ENCODE results near the gene ANKRD24.
A peak's percentile ranks its signal among the peaks of the same experiment; 100 is the strongest.
"Not testable (repeated sequence)": the region's sequence is repeated elsewhere in the genome, so short reads cannot be mapped to it uniquely, and the experiment has no call there.

ANKRD24 gene

DNA sequence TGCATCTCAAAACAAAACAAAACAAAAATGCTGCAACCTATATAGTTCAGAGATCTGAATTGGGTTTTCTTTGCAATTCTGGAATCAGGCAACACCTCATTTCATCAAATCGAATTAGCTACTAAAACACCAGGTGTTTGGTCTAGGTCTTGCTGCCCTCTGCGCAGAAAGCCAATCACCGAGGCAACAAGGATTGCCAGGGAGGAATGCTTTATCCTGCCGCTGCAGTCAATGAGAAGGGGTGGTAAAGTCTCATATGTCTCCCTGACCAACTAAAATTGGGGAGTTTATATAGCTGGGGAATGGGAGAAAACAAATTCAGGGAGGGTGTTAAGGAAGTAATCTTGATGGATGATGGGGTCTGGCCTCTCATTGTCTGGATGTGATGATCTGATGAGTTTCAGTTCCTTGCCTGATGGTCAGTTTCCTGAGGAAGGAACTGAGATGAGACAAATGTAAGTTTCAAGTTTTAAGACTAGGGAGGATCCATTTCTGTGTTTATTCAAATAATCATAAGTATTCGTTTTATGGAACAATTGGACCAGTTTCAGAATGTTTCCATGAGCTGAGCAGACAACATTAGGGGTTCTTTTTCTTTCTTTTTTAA, 59.4 kb downstream of the ANKRD24 start:
- H3K27ac ChIP-seq (ENCODE audit: extremely low read depth, low read depth, low read length): no peak overlapping the region
- no peak overlapping the region for H3K4me3 ChIP-seq (ENCODE audit: low read depth, low read length)
- POLR2A ChIA-PET: interaction anchor here (0.7 kb wide), 1 partner anchor 422 kb away, joined by 5 read pairs; no protein-coding TSS in a partner anchor
- CTCF ChIA-PET: interaction anchor here (0.7 to 1.4 kb wide), 2 partner anchors 9 to 102 kb away, joined by 3 to 6 read pairs; no protein-coding TSS in a partner anchor
- TF ChIP-seq ZNF112 (tag by site-specific recombination; IDR thresholded peaks at IDR 0.05): no peak
- no peak for TF ChIP-seq ZNF555 (tag by site-specific recombination; conservative IDR thresholded peaks at IDR 0.05)
- TF ChIP-seq ZNF639 (tag by site-specific recombination; IDR thresholded peaks at IDR 0.05): no peak
- TF ChIP-seq OVOL3 (tag by site-specific recombination; IDR thresholded peaks at IDR 0.05): no peak
- no peak for TF ChIP-seq KLF1 (tag by site-specific recombination; IDR thresholded peaks at IDR 0.05)
- no peak for TF ChIP-seq ZNF274 (IDR thresholded peaks at IDR 0.05; ENCODE audit: low read length)
- TF ChIP-seq ZNF274 (tag by site-specific recombination; IDR thresholded peaks at IDR 0.05; ENCODE audit: borderline replicate concordance): no peak
- TF ChIP-seq, protein P1, sequence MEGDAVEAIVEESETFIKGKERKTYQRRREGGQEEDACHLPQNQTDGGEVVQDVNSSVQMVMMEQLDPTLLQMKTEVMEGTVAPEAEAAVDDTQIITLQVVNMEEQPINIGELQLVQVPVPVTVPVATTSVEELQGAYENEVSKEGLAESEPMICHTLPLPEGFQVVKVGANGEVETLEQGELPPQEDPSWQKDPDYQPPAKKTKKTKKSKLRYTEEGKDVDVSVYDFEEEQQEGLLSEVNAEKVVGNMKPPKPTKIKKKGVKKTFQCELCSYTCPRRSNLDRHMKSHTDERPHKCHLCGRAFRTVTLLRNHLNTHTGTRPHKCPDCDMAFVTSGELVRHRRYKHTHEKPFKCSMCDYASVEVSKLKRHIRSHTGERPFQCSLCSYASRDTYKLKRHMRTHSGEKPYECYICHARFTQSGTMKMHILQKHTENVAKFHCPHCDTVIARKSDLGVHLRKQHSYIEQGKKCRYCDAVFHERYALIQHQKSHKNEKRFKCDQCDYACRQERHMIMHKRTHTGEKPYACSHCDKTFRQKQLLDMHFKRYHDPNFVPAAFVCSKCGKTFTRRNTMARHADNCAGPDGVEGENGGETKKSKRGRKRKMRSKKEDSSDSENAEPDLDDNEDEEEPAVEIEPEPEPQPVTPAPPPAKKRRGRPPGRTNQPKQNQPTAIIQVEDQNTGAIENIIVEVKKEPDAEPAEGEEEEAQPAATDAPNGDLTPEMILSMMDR (tag by site-specific recombination; IDR thresholded peaks at IDR 0.05): no peak
- no peak for TF ChIP-seq PRDM6 (tag by site-specific recombination; IDR thresholded peaks at IDR 0.05)
- TF ChIP-seq, protein P2, sequence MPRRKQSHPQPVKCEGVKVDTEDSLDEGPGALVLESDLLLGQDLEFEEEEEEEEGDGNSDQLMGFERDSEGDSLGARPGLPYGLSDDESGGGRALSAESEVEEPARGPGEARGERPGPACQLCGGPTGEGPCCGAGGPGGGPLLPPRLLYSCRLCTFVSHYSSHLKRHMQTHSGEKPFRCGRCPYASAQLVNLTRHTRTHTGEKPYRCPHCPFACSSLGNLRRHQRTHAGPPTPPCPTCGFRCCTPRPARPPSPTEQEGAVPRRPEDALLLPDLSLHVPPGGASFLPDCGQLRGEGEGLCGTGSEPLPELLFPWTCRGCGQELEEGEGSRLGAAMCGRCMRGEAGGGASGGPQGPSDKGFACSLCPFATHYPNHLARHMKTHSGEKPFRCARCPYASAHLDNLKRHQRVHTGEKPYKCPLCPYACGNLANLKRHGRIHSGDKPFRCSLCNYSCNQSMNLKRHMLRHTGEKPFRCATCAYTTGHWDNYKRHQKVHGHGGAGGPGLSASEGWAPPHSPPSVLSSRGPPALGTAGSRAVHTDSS (tag by site-specific recombination; IDR thresholded peaks at IDR 0.05): no peak
- TF ChIP-seq, protein P3, sequence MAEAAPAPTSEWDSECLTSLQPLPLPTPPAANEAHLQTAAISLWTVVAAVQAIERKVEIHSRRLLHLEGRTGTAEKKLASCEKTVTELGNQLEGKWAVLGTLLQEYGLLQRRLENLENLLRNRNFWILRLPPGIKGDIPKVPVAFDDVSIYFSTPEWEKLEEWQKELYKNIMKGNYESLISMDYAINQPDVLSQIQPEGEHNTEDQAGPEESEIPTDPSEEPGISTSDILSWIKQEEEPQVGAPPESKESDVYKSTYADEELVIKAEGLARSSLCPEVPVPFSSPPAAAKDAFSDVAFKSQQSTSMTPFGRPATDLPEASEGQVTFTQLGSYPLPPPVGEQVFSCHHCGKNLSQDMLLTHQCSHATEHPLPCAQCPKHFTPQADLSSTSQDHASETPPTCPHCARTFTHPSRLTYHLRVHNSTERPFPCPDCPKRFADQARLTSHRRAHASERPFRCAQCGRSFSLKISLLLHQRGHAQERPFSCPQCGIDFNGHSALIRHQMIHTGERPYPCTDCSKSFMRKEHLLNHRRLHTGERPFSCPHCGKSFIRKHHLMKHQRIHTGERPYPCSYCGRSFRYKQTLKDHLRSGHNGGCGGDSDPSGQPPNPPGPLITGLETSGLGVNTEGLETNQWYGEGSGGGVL (tag by site-specific recombination; IDR thresholded peaks at IDR 0.05): no peak
- no peak for TF ChIP-seq ZFP69B (tag by site-specific recombination; IDR thresholded peaks at IDR 0.05)
- TF ChIP-seq, protein P4, sequence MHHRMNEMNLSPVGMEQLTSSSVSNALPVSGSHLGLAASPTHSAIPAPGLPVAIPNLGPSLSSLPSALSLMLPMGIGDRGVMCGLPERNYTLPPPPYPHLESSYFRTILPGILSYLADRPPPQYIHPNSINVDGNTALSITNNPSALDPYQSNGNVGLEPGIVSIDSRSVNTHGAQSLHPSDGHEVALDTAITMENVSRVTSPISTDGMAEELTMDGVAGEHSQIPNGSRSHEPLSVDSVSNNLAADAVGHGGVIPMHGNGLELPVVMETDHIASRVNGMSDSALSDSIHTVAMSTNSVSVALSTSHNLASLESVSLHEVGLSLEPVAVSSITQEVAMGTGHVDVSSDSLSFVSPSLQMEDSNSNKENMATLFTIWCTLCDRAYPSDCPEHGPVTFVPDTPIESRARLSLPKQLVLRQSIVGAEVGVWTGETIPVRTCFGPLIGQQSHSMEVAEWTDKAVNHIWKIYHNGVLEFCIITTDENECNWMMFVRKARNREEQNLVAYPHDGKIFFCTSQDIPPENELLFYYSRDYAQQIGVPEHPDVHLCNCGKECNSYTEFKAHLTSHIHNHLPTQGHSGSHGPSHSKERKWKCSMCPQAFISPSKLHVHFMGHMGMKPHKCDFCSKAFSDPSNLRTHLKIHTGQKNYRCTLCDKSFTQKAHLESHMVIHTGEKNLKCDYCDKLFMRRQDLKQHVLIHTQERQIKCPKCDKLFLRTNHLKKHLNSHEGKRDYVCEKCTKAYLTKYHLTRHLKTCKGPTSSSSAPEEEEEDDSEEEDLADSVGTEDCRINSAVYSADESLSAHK (tag by site-specific recombination; IDR thresholded peaks at IDR 0.05): no peak
- TF ChIP-seq SETDB1 (IDR thresholded peaks at IDR 0.05; ENCODE audit: insufficient read length, low read length): peak; percentile 95
- no peak for TF ChIP-seq SP7 (tag by site-specific recombination; IDR thresholded peaks at IDR 0.05)
- peak; percentile 72; the same call in 1 of the 2 replicates for TF ChIP-seq TRIM28 (IDR thresholded peaks at IDR 0.05; ENCODE audit: borderline replicate concordance, low read length)
- no peak for TF ChIP-seq ZNF140 (tag by site-specific recombination; IDR thresholded peaks at IDR 0.05)
- no peak for TF ChIP-seq ZNF561 (tag by site-specific recombination; IDR thresholded peaks at IDR 0.05; ENCODE audit: borderline replicate concordance)
- no peak for TF ChIP-seq ZNF664 (tag by site-specific recombination; IDR thresholded peaks at IDR 0.05)
- no peaks in the 10 kb centered on the region for H3K36me3 ChIP-seq (ENCODE audit: control insufficient read depth in 2 of 2, insufficient read depth in 1 of 2, low read length in 2 of 2)
- H3K9me3 ChIP-seq (ENCODE audit: control insufficient read depth, insufficient read depth, low read depth, low read length): no peaks in the 10 kb centered on the region
- H3K4me1 ChIP-seq (ENCODE audit: control insufficient read depth, insufficient read depth, low read length): no peaks in the 10 kb centered on the region

- POLR2A ChIA-PET; CTCF ChIA-PET; H3K27ac ChIP-seq (ENCODE audit: extremely low read depth, low read depth, low read length); H3K4me1 ChIP-seq (ENCODE audit: control insufficient read depth, insufficient read depth, low read length); H3K4me3 ChIP-seq (ENCODE audit: low read depth, low read length); H3K9me3 ChIP-seq (ENCODE audit: control insufficient read depth, insufficient read depth, low read depth, low read length): not testable (repeated sequence)
- peaks cover 0 to 22% of the 10 kb centered on the region in 2 experiments; a peak in 2 of 3 replicates for H3K36me3 ChIP-seq (ENCODE audit: control insufficient read depth in 2 of 2, insufficient read depth in 1 of 2, low read length in 2 of 2)
These were observed 63.4 kb downstream of the ANKRD24 start for GRCh38 chr19:4245938-4246337.
